Measurements from ENCODE around the gene HSPA2.
"Not testable (repeated sequence)": the region's sequence is repeated elsewhere in the genome, so short reads cannot be mapped to it uniquely, and the experiment has no call there.

HSPA2 gene

GRCh38 chr14:64516969-64517368, 23.6 kb upstream of the HSPA2 start:
- DNase-seq = no peak

DNA sequence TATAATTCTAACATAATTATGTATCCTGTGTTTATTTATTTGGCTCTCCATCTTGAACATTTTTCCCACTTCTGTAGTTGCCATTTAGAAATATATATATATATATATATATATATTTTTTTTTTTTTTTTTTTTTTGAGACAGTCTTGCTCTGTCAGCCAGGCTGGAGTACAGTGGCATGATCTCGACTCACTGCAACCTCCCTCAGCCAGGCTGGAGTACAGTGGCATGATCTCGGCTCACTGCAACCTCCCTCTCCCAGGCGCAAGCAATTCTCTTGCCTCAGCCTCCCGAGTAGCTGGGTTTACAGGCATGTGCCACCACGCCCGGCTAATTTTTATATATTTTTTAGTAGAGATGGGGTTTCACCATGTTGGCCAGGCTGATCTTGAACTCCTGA, 22.9 kb upstream of the HSPA2 start:
- not testable (repeated sequence) for DNase-seq

GRCh38 chr14:64518229-64518628, 22.3 kb upstream of the HSPA2 start:
- no peak for DNase-seq

DNA sequence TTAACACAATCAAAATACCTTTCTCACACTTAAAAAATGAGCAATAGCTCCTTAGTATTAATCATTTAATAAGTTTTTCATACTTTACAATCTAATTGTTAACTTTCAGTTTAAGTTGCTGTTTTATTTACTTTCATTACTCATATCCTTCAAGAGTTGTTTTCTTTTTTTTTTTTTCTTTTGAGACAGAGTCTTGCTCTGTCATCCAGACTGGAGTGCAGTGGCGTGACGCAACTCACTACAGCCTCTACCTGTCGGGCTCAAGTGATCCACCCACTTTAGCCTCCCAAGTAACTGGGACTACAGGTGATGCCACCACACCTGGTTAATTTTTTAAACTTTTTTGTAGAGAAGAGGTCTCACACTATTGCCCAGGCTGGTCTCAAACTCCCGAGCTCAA, 19.8 kb upstream of the HSPA2 start:
- no peak for DNase-seq

GRCh38 chr14:64522591-64523355, 17.8 kb upstream of the HSPA2 start:
- DNase-seq = no peak

DNA sequence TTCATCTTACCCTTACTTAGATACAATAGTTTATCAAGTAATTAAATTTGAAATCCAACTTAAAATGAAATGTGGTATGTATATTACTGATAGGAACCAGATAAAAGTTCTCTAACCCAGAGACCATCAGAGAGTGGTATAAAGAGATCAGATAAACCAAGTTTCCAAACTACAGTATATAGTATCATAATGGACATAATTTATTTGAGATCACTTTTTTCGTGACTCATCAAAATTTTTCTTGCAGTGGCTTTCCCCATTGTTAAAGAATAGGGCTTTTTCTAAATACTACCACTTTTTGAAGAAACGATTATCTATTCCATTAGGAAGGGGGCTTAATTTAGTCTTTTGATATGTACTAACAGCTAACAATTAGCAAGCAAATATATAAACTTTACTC, 15.2 kb upstream of the HSPA2 start:
- DNase-seq = no peak

DNA sequence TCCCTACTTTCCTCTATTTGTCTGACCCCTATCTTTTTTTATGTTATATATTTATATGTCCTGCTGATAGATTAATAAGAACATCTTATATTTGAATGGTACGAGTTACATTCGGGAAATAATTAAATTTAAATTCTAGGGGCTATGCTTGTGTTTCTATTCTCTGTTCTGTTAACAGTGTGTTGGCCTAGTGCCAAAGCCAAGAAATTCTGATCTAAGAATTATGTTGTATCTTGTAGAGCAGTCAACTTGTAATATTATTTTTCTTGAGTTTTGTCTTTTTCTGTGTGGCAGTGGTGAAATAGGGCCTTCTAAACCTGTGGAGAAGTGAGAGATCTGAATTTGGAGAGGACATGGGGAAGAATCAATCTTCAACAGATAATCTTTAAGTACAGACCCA, 9.0 kb upstream of the HSPA2 start:
- DNase-seq = no peak

DNA sequence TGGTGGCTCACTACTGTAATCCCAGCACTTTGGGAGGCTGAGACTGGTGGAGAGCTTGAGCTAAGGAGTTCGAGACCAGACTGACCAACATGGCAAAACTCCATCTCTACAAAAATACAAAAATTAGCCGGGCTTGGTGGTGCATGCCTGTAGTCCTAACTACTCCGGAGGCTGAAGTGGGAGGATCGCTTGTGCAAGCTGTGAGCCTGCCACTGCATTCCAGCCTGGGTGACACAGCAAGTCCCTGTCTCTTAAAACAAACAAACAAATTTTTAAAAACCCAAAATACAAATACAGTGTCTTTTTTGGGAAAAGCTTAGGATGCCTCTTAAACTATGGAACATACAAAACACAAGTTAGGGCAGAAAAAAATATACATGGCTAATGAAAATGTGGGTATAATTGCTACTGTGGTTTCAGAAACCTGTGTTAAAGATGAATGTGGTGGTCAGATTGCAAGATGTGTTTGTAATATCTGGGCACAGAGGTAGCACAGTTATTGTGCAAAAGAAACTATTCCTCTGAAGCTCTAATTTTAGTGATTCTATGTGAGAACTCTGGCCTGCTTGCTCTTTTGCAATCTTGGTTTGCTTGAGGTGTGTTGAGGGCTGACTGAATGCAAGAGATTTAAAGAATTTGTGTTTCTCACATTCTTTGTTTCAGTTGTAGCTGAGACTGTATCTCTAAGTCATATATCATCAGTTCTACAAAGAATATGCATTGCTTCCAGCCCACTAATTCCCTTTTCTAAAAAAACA, 3.9 kb upstream of the HSPA2 start:
- no peak for DNase-seq

GRCh38 chr14:64541261-64541971, 875 bp downstream of the HSPA2 start:
- peak; percentile 21 for DNase-seq

DNA sequence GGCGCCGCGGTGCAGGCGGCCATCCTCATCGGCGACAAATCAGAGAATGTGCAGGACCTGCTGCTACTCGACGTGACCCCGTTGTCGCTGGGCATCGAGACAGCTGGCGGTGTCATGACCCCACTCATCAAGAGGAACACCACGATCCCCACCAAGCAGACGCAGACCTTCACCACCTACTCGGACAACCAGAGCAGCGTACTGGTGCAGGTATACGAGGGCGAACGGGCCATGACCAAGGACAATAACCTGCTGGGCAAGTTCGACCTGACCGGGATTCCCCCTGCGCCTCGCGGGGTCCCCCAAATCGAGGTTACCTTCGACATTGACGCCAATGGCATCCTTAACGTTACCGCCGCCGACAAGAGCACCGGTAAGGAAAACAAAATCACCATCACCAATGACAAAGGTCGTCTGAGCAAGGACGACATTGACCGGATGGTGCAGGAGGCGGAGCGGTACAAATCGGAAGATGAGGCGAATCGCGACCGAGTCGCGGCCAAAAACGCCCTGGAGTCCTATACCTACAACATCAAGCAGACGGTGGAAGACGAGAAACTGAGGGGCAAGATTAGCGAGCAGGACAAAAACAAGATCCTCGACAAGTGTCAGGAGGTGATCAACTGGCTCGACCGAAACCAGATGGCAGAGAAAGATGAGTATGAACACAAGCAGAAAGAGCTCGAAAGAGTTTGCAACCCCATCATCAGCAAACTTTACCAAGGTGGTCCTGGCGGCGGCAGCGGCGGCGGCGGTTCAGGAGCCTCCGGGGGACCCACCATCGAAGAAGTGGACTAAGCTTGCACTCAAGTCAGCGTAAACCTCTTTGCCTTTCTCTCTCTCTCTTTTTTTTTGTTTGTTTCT, 1.7 kb downstream of the HSPA2 start:
- DNase-seq = no peak

DNA sequence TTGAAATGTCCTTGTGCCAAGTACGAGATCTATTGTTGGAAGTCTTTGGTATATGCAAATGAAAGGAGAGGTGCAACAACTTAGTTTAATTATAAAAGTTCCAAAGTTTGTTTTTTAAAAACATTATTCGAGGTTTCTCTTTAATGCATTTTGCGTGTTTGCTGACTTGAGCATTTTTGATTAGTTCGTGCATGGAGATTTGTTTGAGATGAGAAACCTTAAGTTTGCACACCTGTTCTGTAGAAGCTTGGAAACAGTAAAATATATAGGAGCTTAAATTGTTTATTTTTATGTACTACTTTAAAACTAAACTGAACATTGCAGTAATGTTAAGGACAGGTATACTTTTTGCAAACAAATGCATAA, 2.3 kb downstream of the HSPA2 start:
- DNase-seq = no peak

GRCh38 chr14:64544607-64545312, 4.2 kb downstream of the HSPA2 start:
- DNase-seq = no peak

- no peak for DNase-seq
Measured at GRCh38 chr14:64549016-64549415, 8.5 kb downstream of the HSPA2 start.

GRCh38 chr14:64549791-64550620, 9.5 kb downstream of the HSPA2 start, which contains the start of gene PPP1R36:
Gene PPP1R36 (plus strand): TSS chr14:64549961. CDS start chr14:64549998, 37 bp downstream.
- DNase-seq = peak; percentile 57

DNA sequence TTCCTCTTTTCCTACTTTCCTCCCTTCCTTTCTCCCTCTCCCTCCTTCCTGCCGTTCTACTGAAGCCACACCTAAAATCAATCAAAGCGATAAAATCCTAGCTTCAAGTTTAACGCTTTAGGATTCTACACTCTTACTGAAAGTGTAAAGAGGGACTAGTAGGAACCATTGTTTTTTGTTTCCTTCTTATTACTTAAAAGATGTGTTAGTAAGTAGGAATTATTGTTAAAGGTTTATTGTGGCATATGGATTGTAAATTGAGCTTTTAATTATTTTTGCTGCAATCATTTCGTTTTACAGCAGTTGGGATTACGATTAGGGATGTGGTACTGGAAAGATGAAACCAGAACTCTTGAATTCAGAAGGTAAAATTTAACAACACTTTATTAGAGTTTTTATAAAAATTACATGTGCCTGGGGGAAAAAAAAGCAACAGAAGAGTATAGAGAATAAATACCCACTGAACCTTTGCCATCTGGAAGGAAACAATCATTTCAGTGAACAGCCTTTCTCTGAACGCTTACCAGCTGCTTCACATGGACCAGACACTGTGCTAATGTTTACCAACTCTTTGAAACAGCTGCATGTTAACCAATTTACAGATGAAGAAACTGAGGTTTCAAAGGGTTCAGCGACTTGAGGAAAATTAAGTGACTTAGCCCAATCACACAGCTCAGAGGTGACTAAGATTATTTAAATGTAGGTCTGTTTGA, 10.2 kb downstream of the HSPA2 start:
- DNase-seq = no peak

GRCh38 chr14:64554556-64554955, 14.0 kb downstream of the HSPA2 start:
- no peak for DNase-seq

DNA sequence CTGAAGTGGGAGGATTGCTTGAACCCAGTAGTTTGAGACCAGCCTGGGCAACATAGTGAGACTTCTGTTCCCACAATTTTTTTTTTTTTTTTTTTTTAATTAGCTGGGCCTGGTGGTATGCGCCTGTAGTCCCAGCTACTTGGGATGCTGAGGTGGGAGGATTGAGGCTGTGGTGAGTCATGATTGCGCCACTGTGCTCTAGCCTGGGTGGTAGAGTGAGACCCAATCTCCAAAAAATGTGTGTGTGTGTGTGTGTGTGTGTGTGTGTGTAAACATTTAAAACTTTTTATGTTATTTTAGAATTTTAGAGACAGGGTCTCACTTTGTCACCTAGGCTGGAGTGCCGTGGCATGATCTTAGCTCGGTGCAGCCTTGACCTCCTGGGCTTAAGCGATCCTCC, 16.0 kb downstream of the HSPA2 start:
- DNase-seq = no peak

DNA sequence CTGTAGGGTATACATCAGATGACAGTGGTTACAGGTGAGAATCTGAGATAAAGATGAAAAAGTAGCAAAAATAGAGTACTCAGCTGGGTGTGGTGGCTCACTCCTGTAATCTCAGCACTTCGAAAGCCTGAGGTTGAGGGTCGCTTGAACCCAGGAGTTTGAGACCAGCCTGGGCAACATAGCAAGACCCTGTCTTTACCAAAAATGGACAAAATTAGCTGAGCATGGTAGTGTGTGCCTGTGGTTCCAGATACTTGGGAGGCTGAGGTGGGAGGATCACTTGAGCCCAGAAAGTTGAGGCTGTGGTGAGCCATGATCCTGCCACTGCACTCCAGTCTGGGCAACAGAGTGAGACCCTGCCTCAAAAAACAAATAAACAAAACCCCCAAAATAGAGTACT, 17.7 kb downstream of the HSPA2 start:
- DNase-seq = not testable (repeated sequence)

DNA sequence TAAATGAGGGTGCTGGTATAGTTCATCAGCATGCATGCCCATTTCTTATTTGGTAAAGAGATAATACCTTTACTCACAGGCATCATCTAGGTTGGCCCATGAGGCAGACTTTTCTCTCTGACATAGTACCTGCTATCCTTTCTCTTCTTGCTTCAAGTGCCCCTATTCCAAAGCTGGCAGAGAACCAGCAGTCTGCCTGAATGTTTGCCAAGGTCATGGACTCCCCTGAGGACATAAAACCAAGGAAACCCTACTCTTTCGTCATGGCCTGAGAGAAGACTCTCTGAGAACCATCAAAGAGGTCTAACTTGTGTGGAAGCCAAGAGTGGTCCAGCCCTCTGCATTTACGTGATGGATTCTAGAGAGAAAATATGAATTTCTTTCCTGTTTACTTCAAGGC, 21.1 kb downstream of the HSPA2 start:
- DNase-seq = no peak

DNA sequence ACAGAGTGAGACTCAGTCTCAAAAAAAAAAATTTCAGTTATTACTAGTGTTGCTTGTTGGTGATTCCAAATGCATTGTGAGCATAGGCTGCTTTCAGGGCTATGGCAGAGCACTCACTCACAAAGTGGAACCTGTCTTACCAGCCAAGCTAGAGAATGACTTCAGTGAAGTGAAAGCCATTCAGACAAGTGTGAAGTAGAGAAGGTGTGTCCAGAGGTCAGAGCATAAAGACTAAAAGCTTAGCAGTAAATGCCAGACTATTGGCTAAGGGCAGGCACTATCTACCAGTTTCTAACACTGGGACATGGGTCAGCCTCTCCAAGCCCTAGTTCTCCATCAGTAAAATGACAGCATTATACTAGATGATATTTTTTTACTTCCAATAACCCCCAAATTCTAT, 21.9 kb downstream of the HSPA2 start:
- no peak for DNase-seq

- DNase-seq = no peak
Measured at GRCh38 chr14:64563696-64564095, 23.2 kb downstream of the HSPA2 start.

Measured in activated CD4-positive, alpha-beta T cell treated with anti-CD3 and anti-CD28 coated beads for 48 hours (primary cell).